Endodermal cell (in vitro differentiated cells): ENCODE results near the gene CPSF4. TPM values are rescaled to one million over a fixed set of nuclear protein-coding genes. Genes with fewer than 3 reads are reported as not detected.
A peak's percentile ranks its signal among the peaks of the same experiment; 100 is the strongest.

Experiments
- DNase-seq: peaks from one replicate; pipeline ENCODE4 v3.0.0-alpha.2; 2017
- H3K27ac ChIP-seq: 2 replicates; pipeline ENCODE4 v1.5.1; 2013; ENCODE audit warnings: mild to moderate bottlenecking, low read depth, low read length, moderate library complexity
- H3K27me3 ChIP-seq: 2 replicates; pipeline ENCODE4 v1.6.1; 2013; ENCODE audit warnings: mild to moderate bottlenecking, low read length, moderate library complexity; ENCODE audit not compliant: insufficient read depth, control insufficient read depth, poor library complexity, severe bottlenecking
- H3K36me3 ChIP-seq: 2 replicates; pipeline ENCODE4 v1.7.0; 2013; ENCODE audit warnings: mild to moderate bottlenecking, low read length, moderate library complexity; ENCODE audit not compliant: control insufficient read depth, insufficient read depth
- H3K4me1 ChIP-seq: one replicate; pipeline ENCODE4 v1.7.0; 2013; ENCODE audit warnings: low read length; ENCODE audit not compliant: control insufficient read depth, insufficient read depth
- H3K4me3 ChIP-seq: 2 replicates; pipeline ENCODE4 v1.5.1; 2013; ENCODE audit warnings: mild to moderate bottlenecking, low read length, moderate library complexity
- H3K9ac ChIP-seq: 2 replicates; pipeline ENCODE4 v1.6.1; 2013; ENCODE audit warnings: mild to moderate bottlenecking, low read length, moderate library complexity; ENCODE audit not compliant: poor library complexity, severe bottlenecking; ENCODE audit errors: extremely low read depth
- H3K9me3 ChIP-seq: 2 replicates; pipeline ENCODE4 v1.6.1; 2013; ENCODE audit warnings: mild to moderate bottlenecking, low read length, moderate library complexity; ENCODE audit not compliant: control insufficient read depth
- H3K27ac Mint-ChIP-seq: 2 replicates; pipeline ENCODE4 v1.8.0; 2020; ENCODE audit warnings: mixed read lengths
- H3K27me3 Mint-ChIP-seq: 2 replicates; pipeline ENCODE4 v1.8.0; 2021; ENCODE audit warnings: mild to moderate bottlenecking, mixed read lengths; ENCODE audit not compliant: insufficient read depth
- H3K36me3 Mint-ChIP-seq: 2 replicates; pipeline ENCODE4 v1.8.0; 2020; ENCODE audit warnings: low read depth, mixed read lengths
- H3K4me1 Mint-ChIP-seq: 2 replicates; pipeline ENCODE4 v1.8.0; 2020; ENCODE audit warnings: mixed read lengths
- H3K4me3 Mint-ChIP-seq: 2 replicates; pipeline ENCODE4 v1.8.0; 2020; ENCODE audit warnings: mild to moderate bottlenecking, moderate library complexity, mixed read lengths
- H3K9me3 Mint-ChIP-seq: 2 replicates; pipeline ENCODE4 v1.8.0; 2020; ENCODE audit warnings: mild to moderate bottlenecking, mixed read lengths
- CTCF ChIP-seq: fragments of 200-600 bp; sonication (generic); conservative IDR thresholded peaks from 2 replicates; pipeline ENCODE4 v1.5.0; 2021; ENCODE audit warnings: antibody characterized with exemption, mild to moderate bottlenecking
- WGBS, 2 experiments: methylation state at CpG; one replicate each; pipeline versions ENCODE4 v1.1.5 to v1.1.7; 2013; ENCODE audit warnings: missing lambda C conversion rate in 2 of 2, mixed read lengths in 1 of 2; ENCODE audit not compliant: insufficient coverage in 1 of 2, insufficient read length in 1 of 2; 5-methylcytosine and 5-hydroxymethylcytosine counted together
- total RNA-seq, 2 donors: library from RNA; stranded (reverse); fragmentation: NEBNext Ultra II Directional in 1 of 2; extraction: Animal tissue kit (Norgen Biotek cat#: 25700) in 1 of 2; gene quantifications; 2 replicates in 1 of 2; 3 replicates in 1 of 2; pipeline ENCODE4 v1.2.1, GENCODE V29; 2021

Gene CPSF4
- total RNA-seq, 2 donors from 2014 or later = 87.3 to 126 TPM

GRCh38 chr7:99399597-99399996 lies 39.1 kb upstream of the CPSF4 start:
- Mint-ChIP-seq H3K27ac (no peak overlapping the region), H3K27me3 (no peaks in the 10 kb centered on the region), H3K36me3 (peaks cover 72% of the 10 kb centered on the region), H3K4me3 (no peak overlapping the region), H3K4me1 (no peaks in the 10 kb centered on the region), H3K9me3 (no peaks in the 10 kb centered on the region)
- no peak for TF ChIP-seq CTCF
- H3K9ac ChIP-seq = no peak overlapping the region
- peaks cover 92% of the 10 kb centered on the region for H3K36me3 ChIP-seq
- no peak overlapping the region for H3K4me3 ChIP-seq
- H3K27me3 ChIP-seq = no peaks in the 10 kb centered on the region
- no peak for DNase-seq
- no peak overlapping the region for H3K27ac ChIP-seq
- H3K4me1 ChIP-seq = no peaks in the 10 kb centered on the region
- WGBS, 2 experiments = 92 to 100% methylated on average over 4 to 6 of the region's 6 CpGs
- no peaks in the 10 kb centered on the region for H3K9me3 ChIP-seq

GRCh38 chr7:99402854-99403253 lies 35.9 kb upstream of the CPSF4 start:
- peaks cover 65% of the 10 kb centered on the region for H3K36me3 ChIP-seq
- no peaks in the 10 kb centered on the region for H3K27me3 ChIP-seq
- no peak overlapping the region for H3K27ac Mint-ChIP-seq
- H3K9me3 Mint-ChIP-seq = no peaks in the 10 kb centered on the region
- no peak overlapping the region for H3K9ac ChIP-seq
- H3K4me1 ChIP-seq = peaks cover 8% of the 10 kb centered on the region
- peaks cover 14% of the 10 kb centered on the region for H3K4me1 Mint-ChIP-seq
- no peak for DNase-seq
- H3K4me3 ChIP-seq = no peak overlapping the region
- 97 to 100% methylated on average over 2 of the region's 3 CpGs for WGBS, 2 experiments
- H3K27ac ChIP-seq = no peak overlapping the region
- H3K36me3 Mint-ChIP-seq = peaks cover 54% of the 10 kb centered on the region
- H3K9me3 ChIP-seq = no peaks in the 10 kb centered on the region
- no peaks in the 10 kb centered on the region for H3K27me3 Mint-ChIP-seq
- no peak for TF ChIP-seq CTCF
- H3K4me3 Mint-ChIP-seq = no peak overlapping the region

GRCh38 chr7:99403764-99404163 lies 35.0 kb upstream of the CPSF4 start:
- H3K4me3 Mint-ChIP-seq = no peak overlapping the region
- no peak for TF ChIP-seq CTCF
- H3K36me3 Mint-ChIP-seq = peaks cover 46% of the 10 kb centered on the region
- peak overlapping the region; percentile 45 for H3K27ac Mint-ChIP-seq
- H3K4me3 ChIP-seq = no peak overlapping the region
- H3K27me3 Mint-ChIP-seq = no peaks in the 10 kb centered on the region
- H3K9me3 Mint-ChIP-seq = no peaks in the 10 kb centered on the region
- peaks cover 8% of the 10 kb centered on the region for H3K4me1 ChIP-seq
- H3K9me3 ChIP-seq = no peaks in the 10 kb centered on the region
- 83 to 93% methylated on average over 1 to 5 of the region's 5 CpGs for WGBS, 2 experiments
- H3K27ac ChIP-seq = no peak overlapping the region
- DNase-seq = no peak
- H3K27me3 ChIP-seq = no peaks in the 10 kb centered on the region
- H3K9ac ChIP-seq = no peak overlapping the region
- H3K36me3 ChIP-seq = peaks cover 55% of the 10 kb centered on the region
- H3K4me1 Mint-ChIP-seq = peaks cover 14% of the 10 kb centered on the region
